Measurements from ENCODE around the gene SPOP. TPM values are rescaled to one million over a fixed set of nuclear protein-coding genes. Genes with fewer than 3 reads are reported as not detected.
A peak's percentile ranks its signal among the peaks of the same experiment; 100 is the strongest.

SPOP gene
- total and polyA plus RNA-seq, 2 donors (not counting 1 experiment from before 2014, with no cell fraction given), result 46.7 to 112 TPM

GRCh38 chr17:49640556-49640955 is 37.3 kb downstream of the SPOP start:
- H3K36me3 ChIP-seq (ENCODE audit: control insufficient read depth, insufficient read depth, low read length), result no peaks in the 10 kb centered on the region
- H4K20me1 ChIP-seq (ENCODE audit: control insufficient read depth, extremely low read depth, insufficient read depth, low read length), result no peaks in the 10 kb centered on the region
- H3K9me3 ChIP-seq (ENCODE audit: control insufficient read depth, insufficient read depth, low read depth, low read length), result no peaks in the 10 kb centered on the region
- peaks cover 4% of the 10 kb centered on the region for H3K4me1 ChIP-seq (ENCODE audit: control insufficient read depth, extremely low read depth, insufficient read depth, low read length)
- no peak overlapping the region for H3K27ac ChIP-seq (ENCODE audit: insufficient read depth, low read length)
- H3K4me3 ChIP-seq (replicated peaks in 1 of 4; ENCODE audit: control extremely low read depth in 1 of 4, insufficient read depth in 1 of 4, low read depth in 3 of 4, low read length in 4 of 4), result no peak overlapping the region
- no peak overlapping the region for H2AFZ ChIP-seq (ENCODE audit: low read length)
- H3K4me2 ChIP-seq (ENCODE audit: extremely low read depth, insufficient read depth, low read length), result no peak overlapping the region
- no peak for TF ChIP-seq CTCF (conservative IDR thresholded peaks at IDR 0.05 in 1 of 2, IDR thresholded peaks at IDR 0.05 in 1 of 2; ENCODE audit: low read depth in 1 of 2, low read length in 2 of 2)
- no peak for TF ChIP-seq EZH2 (IDR thresholded peaks at IDR 0.05; ENCODE audit: low read length, missing control alignments)
- DNase-seq (ENCODE audit: low read depth in 2 of 2), result no peak
- H3K9ac ChIP-seq (ENCODE audit: insufficient read depth, low read length), result no peak overlapping the region
- peaks cover 14% of the 10 kb centered on the region for H3K79me2 ChIP-seq (ENCODE audit: control insufficient read depth, insufficient read depth, low read length)
- H3K27me3 ChIP-seq (ENCODE audit: control insufficient read depth, insufficient read depth, low read length), result no peaks in the 10 kb centered on the region

GRCh38 chr17:49638818-49639217 is 39.1 kb downstream of the SPOP start:
- Histone ChIP-seq H3K9me3 (ENCODE audit: control insufficient read depth, insufficient read depth, low read depth, low read length) (no peaks in the 10 kb centered on the region), H3K4me1 (ENCODE audit: control insufficient read depth, extremely low read depth, insufficient read depth, low read length) (peaks cover 4% of the 10 kb centered on the region), H3K4me2 (ENCODE audit: extremely low read depth, insufficient read depth, low read length) (no peak overlapping the region), H3K9ac (ENCODE audit: insufficient read depth, low read length) (no peak overlapping the region), H4K20me1 (ENCODE audit: control insufficient read depth, extremely low read depth, insufficient read depth, low read length) (no peaks in the 10 kb centered on the region), H2AFZ (ENCODE audit: low read length) (no peak overlapping the region), H3K27me3 (ENCODE audit: control insufficient read depth, insufficient read depth, low read length) (no peaks in the 10 kb centered on the region), H3K79me2 (ENCODE audit: control insufficient read depth, insufficient read depth, low read length) (peaks cover 5% of the 10 kb centered on the region), H3K4me3 (replicated peaks in 1 of 4; ENCODE audit: control extremely low read depth in 1 of 4, insufficient read depth in 1 of 4, low read depth in 3 of 4, low read length in 4 of 4) (no peak overlapping the region), H3K27ac (ENCODE audit: insufficient read depth, low read length) (no peak overlapping the region), H3K36me3 (ENCODE audit: control insufficient read depth, insufficient read depth, low read length) (no peaks in the 10 kb centered on the region)
- peak in 1 of 2 donors; percentile 70 for DNase-seq (ENCODE audit: low read depth in 2 of 2)
- TF ChIP-seq EZH2 (IDR thresholded peaks at IDR 0.05; ENCODE audit: low read length, missing control alignments) (no peak), CTCF (conservative IDR thresholded peaks at IDR 0.05 in 1 of 2, IDR thresholded peaks at IDR 0.05 in 1 of 2; ENCODE audit: low read depth in 1 of 2, low read length in 2 of 2) (no peak)

- Histone ChIP-seq H3K79me2 (ENCODE audit: control insufficient read depth, insufficient read depth, low read length) (peaks cover 6% of the 10 kb centered on the region), H3K4me2 (ENCODE audit: extremely low read depth, insufficient read depth, low read length) (no peak overlapping the region), H3K36me3 (ENCODE audit: control insufficient read depth, insufficient read depth, low read length) (no peaks in the 10 kb centered on the region), H4K20me1 (ENCODE audit: control insufficient read depth, extremely low read depth, insufficient read depth, low read length) (no peaks in the 10 kb centered on the region), H3K4me3 (replicated peaks in 1 of 4; ENCODE audit: control extremely low read depth in 1 of 4, insufficient read depth in 1 of 4, low read depth in 3 of 4, low read length in 4 of 4) (no peak overlapping the region), H3K9me3 (ENCODE audit: control insufficient read depth, insufficient read depth, low read depth, low read length) (no peaks in the 10 kb centered on the region), H2AFZ (ENCODE audit: low read length) (no peak overlapping the region), H3K27me3 (ENCODE audit: control insufficient read depth, insufficient read depth, low read length) (no peaks in the 10 kb centered on the region), H3K9ac (ENCODE audit: insufficient read depth, low read length) (no peak overlapping the region), H3K4me1 (ENCODE audit: control insufficient read depth, extremely low read depth, insufficient read depth, low read length) (peaks cover 4% of the 10 kb centered on the region), H3K27ac (ENCODE audit: insufficient read depth, low read length) (no peak overlapping the region)
- no peak for DNase-seq (ENCODE audit: low read depth in 2 of 2)
- no peak for TF ChIP-seq CTCF (conservative IDR thresholded peaks at IDR 0.05 in 1 of 2, IDR thresholded peaks at IDR 0.05 in 1 of 2; ENCODE audit: low read depth in 1 of 2, low read length in 2 of 2)
- no peak for TF ChIP-seq EZH2 (IDR thresholded peaks at IDR 0.05; ENCODE audit: low read length, missing control alignments)
Measured at GRCh38 chr17:49637739-49638138, 40.2 kb downstream of the SPOP start.
